HepG2 (cell line): ENCODE results near the gene PLA2G4B. TPM values are rescaled to one million over a fixed set of nuclear protein-coding genes. Genes with fewer than 3 reads are reported as not detected.

Source experiments
- ATAC-seq: fragments of 200-7000 bp; cut with Tn5 transposase; 3 replicates; pipeline ENCODE4 v1.9.1; 2020; ENCODE audit warnings: mild to moderate bottlenecking, moderate library complexity
- BruUV-seq: library from RNA; stranded (reverse); fragments of 400-500 nt; replicated peaks from 2 replicates; lab custom pipeline; 2021; lab: Mats Ljungman, UMichigan
- CTCF ChIA-PET: fragments of 300-600 bp; formaldehyde crosslinking; extraction: SDS; loops from one replicate; lab custom pipeline; 2021; ENCODE audit warnings: low total read pairs, inconsistent platforms, low intra/inter-chr PET ratio; lab: Yijun Ruan, JAX
- POLR2A ChIA-PET: fragments of 350-600 bp; sonication (Branson Sonifier 250); formaldehyde crosslinking; loops from one replicate; lab custom pipeline; 2020; ENCODE audit warnings: antibody characterized with exemption, inconsistent platforms; lab: Yijun Ruan, JAX
- DNase-seq: peaks from one replicate; pipeline ENCODE4 v3.0.0-alpha.2; 2015; ENCODE audit warnings: low spot score
- FAIRE-seq: peaks from 3 replicates; lab custom pipeline; 2011; peaks lifted over from hg19 to GRCh38; lab: Jason Lieb, UNC
- H2AFZ ChIP-seq: one replicate; pipeline ENCODE4 v1.6.1; 2011; ENCODE audit warnings: low read length, inconsistent platforms
- H3K27ac ChIP-seq: fragments of 300-600 bp; 3 replicates; pipeline ENCODE4 v1.8.0; 2011; ENCODE audit warnings: mixed run types, mild to moderate bottlenecking, mixed read lengths, low read length, inconsistent platforms; ENCODE audit not compliant: insufficient read depth; ENCODE audit errors: extremely low read length
- H3K27me3 ChIP-seq, 2 experiments: fragments of 200-600 bp in 1 of 2; 2 replicates in 1 of 2; 3 replicates in 1 of 2; pipeline versions ENCODE4 v1.6.0 to v1.8.0; 2011; ENCODE audit warnings: low read length in 2 of 2, mild to moderate bottlenecking in 2 of 2, moderate library complexity in 2 of 2, inconsistent platforms in 1 of 2; ENCODE audit not compliant: insufficient read depth in 2 of 2, control insufficient read depth in 1 of 2
- H3K36me3 ChIP-seq, 2 experiments: fragments of 200-600 bp in 1 of 2; replicated peaks in 1 of 2; 2 replicates in 1 of 2; 3 replicates in 1 of 2; pipeline versions ENCODE4 v1.5.1 to v1.8.0; 2011; ENCODE audit warnings: low read length in 2 of 2, inconsistent platforms in 1 of 2; ENCODE audit not compliant: insufficient read depth in 2 of 2, control insufficient read depth in 1 of 2
- H3K4me1 ChIP-seq: 2 replicates; pipeline ENCODE4 v1.5.1; 2012; ENCODE audit warnings: low read length, inconsistent platforms; ENCODE audit not compliant: insufficient read depth
- H3K4me2 ChIP-seq: 2 replicates; pipeline ENCODE4 v1.6.0; 2011; ENCODE audit warnings: low read depth, low read length, inconsistent platforms
- H3K4me3 ChIP-seq, 3 experiments: fragments of 200-600 bp in 1 of 3; sonication (generic), shearing (Covaris generic) in 1 of 3; replicated peaks in 1 of 3; 2 replicates each; pipeline ENCODE4 v1.5.1; 2011 to 2016; ENCODE audit warnings: low read length in 3 of 3, inconsistent platforms in 2 of 3, low read depth in 2 of 3, mild to moderate bottlenecking in 2 of 3, control low read depth in 1 of 3, mixed read lengths in 1 of 3; ENCODE audit not compliant: insufficient read depth in 1 of 3
- H3K79me2 ChIP-seq: one replicate; pipeline ENCODE4 v1.6.1; 2011; ENCODE audit warnings: low read length, inconsistent platforms; ENCODE audit not compliant: insufficient read depth
- H3K9ac ChIP-seq: 2 replicates; pipeline ENCODE4 v1.6.0; 2011; ENCODE audit warnings: mild to moderate bottlenecking, low read depth, low read length, inconsistent platforms; ENCODE audit not compliant: insufficient read depth
- H3K9me3 ChIP-seq: 2 replicates; pipeline ENCODE4 v1.5.1; 2012; ENCODE audit warnings: mild to moderate bottlenecking, low read length
- H4K20me1 ChIP-seq: 2 replicates; pipeline ENCODE4 v1.6.0; 2011; ENCODE audit warnings: inconsistent platforms, mild to moderate bottlenecking, low read length, moderate library complexity; ENCODE audit not compliant: insufficient read depth
- BATF2 ChIP-seq: sonication (generic); formaldehyde crosslinking; IDR thresholded peaks from 2 replicates; pipeline ENCODE4 v1.8.0; 2022; ENCODE audit warnings: mild to moderate bottlenecking, missing genetic modification reagents, moderate library complexity
- CC2D1A ChIP-seq: sonication (generic); formaldehyde crosslinking; IDR thresholded peaks from 2 replicates; pipeline ENCODE4 v1.8.1; 2023; ENCODE audit warnings: mild to moderate bottlenecking, missing genetic modification reagents
- MTERF4 ChIP-seq: sonication (generic); formaldehyde crosslinking; IDR thresholded peaks from 2 replicates; pipeline ENCODE4 v1.8.0; 2023; ENCODE audit warnings: mild to moderate bottlenecking, missing genetic modification reagents
- RFX1 ChIP-seq: fragments of 450-650 bp; IDR thresholded peaks from 2 replicates; pipeline ENCODE4 v1.6.1; 2017
- ZKSCAN8 ChIP-seq: IDR thresholded peaks from 2 replicates; pipeline ENCODE4 v1.6.1; 2016; ENCODE audit warnings: borderline replicate concordance, missing genetic modification reagents, missing compliant biosample characterization
- ZNF232 ChIP-seq: sonication (generic); formaldehyde crosslinking; IDR thresholded peaks from 2 replicates; pipeline ENCODE4 v1.4.0; 2020; ENCODE audit warnings: missing genetic modification reagents, borderline replicate concordance
- ZNF260 ChIP-seq: sonication (generic); formaldehyde crosslinking; IDR thresholded peaks from 2 replicates; pipeline ENCODE4 v1.4.0; 2020; ENCODE audit warnings: missing genetic modification reagents, low read depth, mild to moderate bottlenecking, borderline replicate concordance
- WGBS: methylation state at CpG from one replicate; pipeline ENCODE4 v1.1.6; 2017; ENCODE audit warnings: low lambda C conversion rate; 5-methylcytosine and 5-hydroxymethylcytosine counted together
- in situ Hi-C: cut with HindIII; loops from 2 replicates; pipeline ENCODE4 v1.10.0; 2017; ENCODE audit warnings: low pct_unique_long_range_greater_than_20kb; ENCODE audit not compliant: extremely low pct_ligation_motif_present
- intact Hi-C: fragments of 100-400 bp; cut with micrococcal nuclease; formaldehyde crosslinking; loops from one replicate; pipeline ENCODE4 v1.10.0; 2022; ENCODE audit not compliant: unreplicated experiment
- polyA plus RNA-seq, 8 experiments: library from polyadenylated mRNA; depleted of rRNA in 3 of 8; stranded (reverse) in 7 of 8; unstranded in 1 of 8; fragments of >200 nt; fragmentation: Illumina TruSeq in 4 of 8; extraction: Trizol in 4 of 8; gene quantifications; 2 replicates each; pipeline versions ENCODE4 v1.2.1 to v1.2.3, GENCODE V29; 2011 to 2016; ENCODE audit warnings: low read depth in 4 of 8, missing spikeins in 1 of 8, mixed read lengths in 1 of 8; ENCODE audit not compliant: insufficient read depth in 1 of 8
- total RNA-seq, 5 experiments: library from RNA; depleted of rRNA; stranded (reverse); fragments of >200 nt; fragmentation: Illumina TruSeq; extraction: Trizol; gene quantifications; 2 replicates each; pipeline ENCODE4 v1.2.3, GENCODE V29; 2016; ENCODE audit warnings: low read depth in 1 of 5

The PLA2G4B gene
- total and polyA plus RNA-seq, 2 of the 13 experiments (the other 11 are each of a cell fraction or from before 2014, with no cell fraction given): 5.1 to 8.0 TPM

- TF ChIP-seq MTERF4 (no peak), RFX1 (no peak), BATF2 (CRISPR knock-in tag) (no peak)
- TF ChIP-seq, all 625 proteins: peak for 0
These were observed 51.5 kb downstream of the PLA2G4B start (continued) for GRCh38 chr15:41890050-41890690.

- Histone ChIP-seq H2AFZ (no peak overlapping the region), H3K27ac (no peak overlapping the region), H3K36me3 (no peaks in the 10 kb centered on the region), H3K4me3 (no peak overlapping the region), H3K4me2 (no peak overlapping the region), H3K27me3 (peaks cover 9 to 59% of the 10 kb centered on the region in 2 experiments; a peak in 4 of 5 replicates), H3K4me1 (peaks cover 30% of the 10 kb centered on the region), H3K79me2 (no peaks in the 10 kb centered on the region), H3K9ac (no peak overlapping the region), H4K20me1 (no peaks in the 10 kb centered on the region), H3K9me3 (no peaks in the 10 kb centered on the region)
- FAIRE-seq (no peak), DNase-seq (no peak), ATAC-seq (no peak)
- in situ Hi-C loops: no loop called here
- CTCF ChIA-PET: no interaction called here
- POLR2A ChIA-PET: no interaction called here
- WGBS: 8% methylated on average over 6 of the region's 6 CpGs
- no peak for TF ChIP-seq CC2D1A (CRISPR knock-in tag)
- TF ChIP-seq ZNF260 (CRISPR knock-in tag): no peak
- no peak for TF ChIP-seq ZKSCAN8 (CRISPR knock-in tag)
- no peak for TF ChIP-seq ZNF232 (CRISPR knock-in tag)
- intact Hi-C loops: no loop called here
- BruUV-seq: no TSS peak
These were observed 52.6 kb downstream of the PLA2G4B start for GRCh38 chr15:41891226-41891625.
